Inflammatory macrophage (primary cell): ENCODE data around the gene CDO1.

Experiments
- DNase-seq, 2 donors: peaks; one replicate each; pipeline ENCODE4 v3.0.0-alpha.2; 2020 to 2022
- total RNA-seq, 18 experiments: gene quantifications; one replicate each; lab custom pipeline; 2026; ENCODE audit warnings: mixed read lengths in 6 of 18, inconsistent platforms in 2 of 18; lab: John Stamatoyannopoulos, UW

Gene CDO1
- total RNA-seq: 0 to 0.13 (median 0) reads per million in 18 experiments

- no peak for DNase-seq
These were observed at the start of gene CDO1 for GRCh38 chr5:115816226-115817081. Gene CDO1 (minus strand): TSS chr5:115816659. CDS start chr5:115816397, 262 bp downstream.

GRCh38 chr5:115859378-115859777 is 42.9 kb upstream of the CDO1 start:
- DNase-seq: no peak

- DNase-seq: no peak
These were observed 41.9 kb upstream of the CDO1 start for GRCh38 chr5:115858396-115858795.

- no peak for DNase-seq
These were observed 41.3 kb upstream of the CDO1 start for GRCh38 chr5:115857626-115858349.

- no peak for DNase-seq
These were observed 40.6 kb upstream of the CDO1 start for GRCh38 chr5:115857057-115857479.

GRCh38 chr5:115855959-115856358 is 39.5 kb upstream of the CDO1 start:
- peak; percentile 58 to 77 for DNase-seq

- no peak for DNase-seq
These were observed 37.7 kb upstream of the CDO1 start for GRCh38 chr5:115854139-115854538.

GRCh38 chr5:115850744-115851416 is 34.4 kb upstream of the CDO1 start:
- no peak for DNase-seq

- DNase-seq: no peak
These were observed 32.9 kb upstream of the CDO1 start for GRCh38 chr5:115849258-115849798.

GRCh38 chr5:115847290-115847689 is 30.8 kb upstream of the CDO1 start:
- DNase-seq: no peak

GRCh38 chr5:115844321-115844817 is 27.9 kb upstream of the CDO1 start:
- no peak for DNase-seq

GRCh38 chr5:115843444-115844130 is 27.1 kb upstream of the CDO1 start:
- peak in 1 of 2 donors; percentile 9 for DNase-seq

GRCh38 chr5:115842952-115843351 is 26.5 kb upstream of the CDO1 start:
- DNase-seq: no peak

- DNase-seq: peak in 1 of 2 donors; percentile 63
These were observed 25.9 kb upstream of the CDO1 start for GRCh38 chr5:115842089-115842935.

GRCh38 chr5:115841382-115842088 is 25.1 kb upstream of the CDO1 start, which contains the start of the genes AP3S1 and ATG12:
Gene AP3S1 (plus strand): TSS chr5:115841935. CDS start chr5:115842038, 103 bp downstream.
Gene ATG12 (minus strand): TSS chr5:115841565. CDS start chr5:115841552, 13 bp downstream.
- DNase-seq: peak; percentile 96 to 98

- DNase-seq: no peak
These were observed 24.4 kb upstream of the CDO1 start for GRCh38 chr5:115840873-115841272.

- DNase-seq: peak; percentile 43 to 72
These were observed 22.5 kb upstream of the CDO1 start for GRCh38 chr5:115838885-115839518.

- no peak for DNase-seq
These were observed 19.0 kb upstream of the CDO1 start for GRCh38 chr5:115835481-115835880.

GRCh38 chr5:115831163-115831768 is 14.8 kb upstream of the CDO1 start:
- peak; percentile 57 to 59 for DNase-seq
